HG02642 (cell line): ENCODE results near the gene NXPH3.

Experiments
- ATAC-seq: cut with Tn5 transposase; IDR thresholded peaks from one replicate; pipeline ENCODE4 v1.9.1; 2021; ENCODE audit warnings: mild to moderate bottlenecking; ENCODE audit not compliant: unreplicated experiment, poor library complexity

NXPH3 gene

DNA sequence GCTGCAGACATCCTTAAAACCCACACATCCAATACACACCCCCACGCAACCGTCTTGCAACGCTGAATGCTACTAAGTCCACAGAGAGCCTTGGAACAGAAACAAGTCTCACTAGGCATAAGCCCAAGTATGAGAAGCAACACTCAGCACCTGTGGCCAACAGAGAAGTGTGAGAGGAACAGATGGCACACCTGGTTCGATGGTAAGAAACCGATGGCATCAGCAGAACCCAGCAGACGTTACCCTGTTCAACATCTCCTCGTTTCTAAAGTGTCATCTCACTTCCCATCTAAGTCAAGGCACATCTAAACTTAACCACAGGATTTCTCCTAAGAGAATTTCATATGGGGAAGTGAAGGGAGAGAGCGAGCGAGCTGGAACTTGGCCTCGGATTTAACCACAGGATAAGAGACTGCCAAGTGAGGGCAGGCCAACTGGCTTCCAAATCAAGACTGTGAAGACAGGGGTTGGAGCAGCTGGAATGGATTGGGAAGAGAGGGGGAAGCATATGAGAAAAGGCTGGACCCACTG lies 41.0 kb downstream of the NXPH3 start:
- no peak for ATAC-seq

DNA sequence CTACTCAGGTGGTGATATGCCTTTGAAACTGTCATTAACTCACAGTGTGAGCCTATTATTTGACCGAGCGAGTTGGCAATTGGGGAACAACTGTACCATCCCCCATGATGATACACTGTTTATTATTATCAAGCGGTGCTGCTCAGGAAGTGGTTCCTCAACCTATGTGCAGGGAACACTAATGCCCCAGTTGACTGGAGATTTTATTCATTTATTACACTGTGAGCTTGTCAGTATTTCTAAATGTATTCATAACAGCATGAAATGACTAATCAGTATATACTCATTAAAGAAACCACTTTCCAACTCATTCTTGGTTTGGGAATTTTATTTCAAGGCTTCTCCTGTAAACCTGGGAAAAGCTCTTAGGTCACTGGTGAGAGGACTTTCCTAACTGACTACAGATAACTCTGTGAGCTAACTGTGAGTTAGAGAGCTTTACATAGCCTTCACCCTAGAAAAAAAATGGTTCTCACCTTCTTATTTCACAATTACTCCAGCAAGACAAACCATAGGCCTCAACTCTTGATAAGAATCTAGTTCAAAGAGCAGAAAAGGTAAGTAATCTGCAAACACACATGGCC lies 42.4 kb downstream of the NXPH3 start:
- ATAC-seq = no peak

DNA sequence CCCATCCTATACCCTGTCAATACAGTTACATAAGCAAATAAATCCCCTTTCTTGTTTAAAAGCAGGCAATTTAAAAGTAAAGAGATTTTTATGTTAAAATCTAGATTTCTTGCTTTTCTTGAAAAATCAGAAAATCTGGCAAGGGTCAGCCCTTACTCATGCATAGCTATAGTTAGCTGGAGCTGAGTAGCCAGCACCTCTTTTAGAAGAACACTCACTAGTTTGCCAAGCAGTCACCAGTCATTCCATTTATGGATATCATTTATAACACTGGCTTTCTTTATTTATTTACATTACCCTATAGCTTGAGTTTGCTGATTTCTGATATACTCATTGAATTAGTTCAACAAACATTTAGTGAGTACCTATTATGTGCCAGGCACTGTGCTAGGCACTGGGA lies 45.7 kb downstream of the NXPH3 start:
- no peak for ATAC-seq

DNA sequence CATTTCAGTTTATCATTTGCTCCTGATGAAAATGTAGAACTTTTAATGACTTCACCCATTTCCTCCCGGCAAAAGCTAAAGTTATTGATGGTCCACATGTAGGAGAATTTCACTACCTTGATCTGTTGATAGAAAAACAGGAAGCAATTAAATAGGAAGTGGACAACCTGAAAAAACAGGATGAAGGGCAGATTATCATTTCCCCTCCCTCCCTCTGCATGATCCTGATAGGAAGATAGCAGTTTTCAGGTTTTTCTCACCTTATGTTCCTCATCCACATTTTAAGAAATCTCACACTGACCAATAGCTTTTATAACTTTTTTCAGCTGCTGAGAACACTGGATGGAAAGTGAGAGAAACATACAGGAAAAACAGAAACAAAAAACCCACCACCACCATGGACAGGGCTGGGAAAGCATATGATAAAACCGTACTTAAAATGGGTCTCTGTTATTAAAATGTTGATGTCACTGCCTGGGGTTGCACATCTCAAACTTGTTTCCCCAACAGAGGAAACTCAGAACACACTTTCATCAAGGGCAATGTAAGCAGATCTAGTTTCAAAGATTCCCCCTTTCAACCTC lies 46.4 kb downstream of the NXPH3 start:
- ATAC-seq = no peak

DNA sequence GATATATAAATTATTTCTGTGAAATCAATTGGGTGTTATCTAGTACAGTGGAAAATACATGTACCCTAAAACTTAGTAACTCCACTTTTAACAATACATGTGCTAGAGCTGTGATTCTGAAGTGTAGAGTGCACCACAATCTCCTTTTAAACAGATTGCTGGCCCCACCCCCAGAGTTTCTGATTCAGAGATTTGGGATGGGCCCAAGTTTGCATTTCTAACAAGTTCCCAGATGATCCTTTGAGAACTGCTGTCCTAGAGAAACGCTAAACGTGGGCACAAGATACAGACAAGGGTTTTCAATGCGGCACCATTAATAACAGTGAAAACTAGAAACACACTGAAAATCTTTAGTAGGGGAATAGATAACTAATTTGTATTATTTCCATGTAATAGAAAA lies 49.2 kb downstream of the NXPH3 start:
- no peak for ATAC-seq

DNA sequence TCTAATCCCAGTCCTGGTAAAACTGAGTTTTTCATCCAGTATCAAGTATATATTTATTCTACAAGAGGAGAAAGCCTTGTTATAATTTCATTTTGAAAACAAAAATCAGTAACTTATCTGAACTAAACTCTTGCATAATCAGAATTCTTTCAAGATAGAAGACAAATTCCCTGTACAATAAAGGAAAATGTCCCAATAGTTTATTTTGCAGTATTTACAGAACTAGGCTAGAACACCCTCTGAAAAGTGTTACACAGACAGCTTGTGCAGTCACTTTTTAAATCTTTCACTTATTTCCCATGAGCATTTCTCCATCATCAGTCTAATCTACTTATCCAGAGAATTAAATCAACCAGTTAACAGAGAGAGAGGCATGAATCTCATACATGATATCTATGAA lies 53.8 kb downstream of the NXPH3 start:
- no peak for ATAC-seq

DNA sequence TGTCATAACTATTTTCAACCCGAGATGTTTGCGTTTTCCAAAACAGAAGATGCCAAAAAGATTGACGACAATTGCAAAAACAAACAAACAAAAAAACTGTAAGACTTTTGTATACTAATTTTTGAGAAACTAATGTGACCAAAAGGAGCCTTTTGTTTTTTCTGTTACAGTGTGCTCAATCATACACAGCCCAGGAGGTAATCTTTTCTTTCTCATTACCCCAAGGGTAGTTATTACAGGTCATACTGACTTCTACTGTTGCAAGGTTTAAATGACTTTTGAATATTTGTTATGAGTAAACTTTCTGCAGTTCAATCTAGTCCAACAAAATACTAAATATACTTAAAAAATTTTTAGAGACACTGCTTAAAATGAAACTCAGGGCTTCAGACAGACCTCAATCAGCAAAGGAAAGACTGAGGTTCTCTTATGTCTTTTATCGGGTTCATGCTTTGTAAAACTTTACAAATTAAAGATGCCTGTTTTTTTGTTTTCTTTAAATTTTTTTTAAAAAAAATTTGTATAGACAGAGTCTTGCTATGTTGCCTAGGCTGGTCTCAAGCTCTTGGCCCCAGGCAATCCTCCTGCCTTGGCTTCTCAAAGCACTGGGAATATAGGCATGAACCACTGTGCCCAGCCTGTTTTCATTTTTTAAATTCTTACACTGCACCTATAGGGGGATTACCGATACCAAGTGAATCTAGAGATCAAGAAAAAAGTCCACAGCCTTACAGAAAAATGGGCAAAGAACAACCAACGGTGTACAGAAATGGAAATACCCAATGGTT lies 54.6 kb downstream of the NXPH3 start:
- no peak for ATAC-seq

DNA sequence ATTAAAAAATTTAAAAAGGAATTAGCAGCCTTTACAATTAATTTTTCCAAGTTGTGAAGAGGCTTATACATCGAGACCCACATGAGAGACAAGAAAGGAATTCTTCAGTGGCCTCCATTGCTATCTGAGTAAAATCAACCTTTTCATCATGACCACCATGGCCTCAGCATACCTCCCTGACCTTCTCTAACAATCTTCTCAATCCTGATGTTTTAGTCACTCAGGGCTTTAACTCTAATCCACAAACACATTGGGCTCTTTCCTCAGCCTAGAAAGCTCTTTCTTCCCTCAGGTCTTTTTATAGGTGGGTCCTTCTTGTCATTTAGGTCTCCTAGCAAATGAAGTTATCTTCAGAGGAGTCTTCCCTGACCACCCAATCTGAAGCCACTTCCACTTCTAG lies 55.8 kb downstream of the NXPH3 start:
- no peak for ATAC-seq
